Superior temporal gyrus (tissue), 1 donor: ENCODE data around the gene HEXIM1.

Experiments
- DNase-seq: peaks from one replicate; pipeline ENCODE4 v3.0.0-alpha.2; 2016; ENCODE audit errors: extremely low spot score

HEXIM1 gene

DNA sequence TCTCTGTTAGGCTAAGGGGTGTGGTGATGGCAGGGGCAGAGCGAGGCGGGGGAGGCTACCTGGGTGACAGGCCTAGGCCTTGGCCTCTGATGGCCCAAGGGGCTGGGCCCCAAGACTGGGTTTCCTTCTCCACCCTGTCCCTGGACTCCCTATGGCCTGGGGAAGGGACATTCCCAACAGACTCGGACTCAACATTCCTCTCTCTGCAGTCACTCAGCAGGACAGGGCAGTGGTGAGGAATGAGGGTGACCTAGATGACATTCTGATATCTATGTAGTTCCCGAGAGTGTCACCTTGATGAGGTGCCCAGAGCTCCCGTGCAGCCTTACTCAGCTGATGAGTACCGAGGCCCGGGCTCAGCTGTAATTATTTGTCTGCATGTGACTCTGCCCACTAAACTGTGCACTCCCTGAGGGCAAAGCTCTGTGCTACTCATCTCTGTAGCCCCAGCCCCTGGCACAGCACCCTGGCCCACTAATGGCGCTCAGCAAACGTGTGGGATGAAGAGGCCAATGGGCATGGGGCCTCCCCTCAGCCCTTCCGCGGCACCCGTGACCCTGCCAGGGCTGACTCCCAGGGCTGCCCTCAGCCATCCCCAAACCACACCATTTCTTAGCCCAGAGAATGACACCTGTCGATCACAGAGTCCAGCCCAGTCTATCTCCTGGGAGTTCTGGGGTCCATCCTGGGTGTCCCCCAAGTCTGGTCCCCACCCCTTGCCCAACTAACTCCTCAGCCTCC lies 18.2 kb upstream of the HEXIM1 start:
- no peak for DNase-seq

- no peak for DNase-seq
Measured at GRCh38 chr17:45130681-45131615, 17.3 kb upstream of the HEXIM1 start.

GRCh38 chr17:45131616-45132319 lies 16.5 kb upstream of the HEXIM1 start:
- DNase-seq: no peak

GRCh38 chr17:45132320-45132571 lies 16.0 kb upstream of the HEXIM1 start, which contains the start of gene PLCD3:
Gene PLCD3 (minus strand): TSS chr17:45132515. CDS start chr17:45132410, 105 bp downstream.
- DNase-seq: no peak

DNA sequence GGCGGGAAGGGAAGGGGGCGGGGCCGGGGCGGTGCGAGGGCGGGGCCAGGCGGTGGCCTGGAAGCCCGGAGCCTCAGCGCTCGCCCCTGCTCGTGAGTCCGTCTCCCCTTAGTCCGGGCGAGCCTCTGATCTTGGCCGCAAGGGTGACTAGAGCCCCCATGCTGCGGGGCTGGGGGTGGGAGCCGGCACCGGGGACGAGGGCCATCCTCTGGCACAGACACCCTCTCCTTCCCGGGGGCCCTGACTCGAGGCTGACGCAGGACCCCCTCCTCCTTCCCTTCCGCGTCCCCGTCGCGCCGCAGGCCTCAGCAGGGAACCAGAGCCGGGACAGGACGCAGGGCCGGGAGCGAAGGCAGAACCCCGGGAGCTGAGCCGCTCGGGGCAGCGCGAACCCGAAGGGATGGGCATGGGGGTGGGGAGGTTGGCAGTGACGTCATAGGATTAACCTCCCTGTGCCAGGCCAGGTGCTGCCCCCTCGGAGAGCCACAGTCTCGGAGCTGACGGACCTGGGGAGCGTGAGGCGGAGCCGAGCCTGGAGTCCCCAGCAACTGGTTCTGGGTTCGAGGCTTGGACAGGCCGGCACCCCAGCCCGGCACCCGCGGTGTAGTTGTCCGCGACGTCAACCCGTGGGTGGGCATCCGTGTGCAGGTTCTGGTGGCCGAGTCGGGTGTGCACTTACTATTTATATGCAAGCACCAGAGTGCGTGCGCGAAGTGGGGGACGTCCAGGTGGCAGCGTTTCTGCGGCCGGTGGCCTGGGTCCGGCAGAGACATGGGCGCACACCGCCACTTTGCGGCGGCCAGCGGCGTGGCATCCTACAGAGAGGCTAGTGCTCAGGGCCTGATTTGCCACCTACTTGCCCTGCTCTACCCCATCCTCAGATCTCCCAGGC lies 15.5 kb upstream of the HEXIM1 start:
- peak; percentile 59 for DNase-seq

- peak; percentile 97 for DNase-seq
Measured at GRCh38 chr17:45135192-45135977, 12.9 kb upstream of the HEXIM1 start, which contains the start of gene ACBD4. Gene ACBD4 (plus strand): TSS chr17:45135687. CDS start chr17:45136145, 458 bp downstream.

GRCh38 chr17:45135978-45136791 lies 12.1 kb upstream of the HEXIM1 start:
- no peak for DNase-seq

DNA sequence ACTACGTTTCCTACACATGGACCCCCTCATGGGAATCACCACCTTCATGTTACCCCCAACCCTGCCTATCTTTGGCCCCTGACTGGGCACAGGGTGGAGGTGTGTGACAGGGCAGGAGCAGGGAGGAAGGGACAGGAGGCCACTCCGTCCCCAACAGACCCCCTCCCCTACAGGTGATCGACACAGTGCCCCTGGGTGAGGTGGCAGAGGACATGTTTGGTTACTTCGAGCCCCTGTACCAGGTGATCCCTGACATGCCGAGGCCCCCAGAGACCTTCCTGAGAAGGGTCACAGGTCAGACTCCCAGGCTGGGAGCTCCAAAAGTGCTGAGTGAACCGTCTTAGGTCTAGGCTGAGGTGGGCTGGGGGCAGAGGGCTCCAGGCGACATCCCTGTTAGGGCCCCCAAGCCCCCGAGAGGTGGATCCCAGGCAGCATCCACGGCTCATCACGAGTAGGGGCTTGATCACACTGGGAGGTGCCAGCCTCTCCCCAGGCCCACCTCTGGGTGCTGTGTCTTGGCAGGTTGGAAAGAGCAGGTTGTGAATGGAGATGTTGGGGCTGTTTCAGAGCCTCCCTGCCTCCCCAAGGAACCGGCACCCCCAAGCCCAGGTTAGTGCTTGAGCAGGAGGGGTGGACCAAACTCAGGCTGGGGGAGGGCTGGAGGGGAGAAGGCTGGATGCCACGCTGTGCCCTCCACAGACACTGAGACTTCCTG lies 11.3 kb upstream of the HEXIM1 start:
- no peak for DNase-seq

DNA sequence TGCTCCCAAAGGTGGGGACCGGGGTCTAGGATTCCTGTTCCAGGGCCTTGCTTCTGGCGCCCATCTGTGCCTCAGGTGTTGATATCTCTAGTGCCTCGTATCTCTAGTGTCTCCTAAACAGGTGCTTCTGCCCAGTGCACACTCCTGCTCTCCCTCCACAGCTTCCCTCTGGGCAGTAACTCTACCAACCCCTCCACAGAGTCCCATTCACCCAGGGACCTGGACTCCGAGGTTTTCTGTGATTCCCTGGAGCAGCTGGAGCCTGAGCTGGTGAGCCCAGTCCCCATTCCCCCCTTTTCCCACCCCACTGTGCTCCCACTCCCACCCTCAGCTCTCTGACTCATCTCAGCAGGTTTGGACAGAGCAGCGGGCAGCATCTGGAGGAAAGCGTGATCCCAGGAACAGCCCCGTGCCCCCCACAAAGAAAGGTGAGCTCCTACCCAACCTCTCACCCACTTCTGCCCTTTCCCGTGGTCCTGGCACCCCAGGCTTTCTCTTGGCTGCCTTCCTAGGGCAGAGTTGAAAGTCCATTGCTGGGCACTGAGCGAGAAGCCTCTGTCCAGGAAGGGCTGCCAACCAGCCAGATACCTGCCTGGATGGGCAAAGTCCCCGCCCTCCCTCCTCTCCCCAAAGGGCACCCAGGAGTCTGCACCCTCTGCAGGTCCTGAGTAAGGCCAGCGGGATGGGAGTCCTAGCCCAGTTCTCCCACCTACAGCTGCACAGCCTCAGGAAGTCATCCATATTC lies 10.5 kb upstream of the HEXIM1 start:
- no peak for DNase-seq

GRCh38 chr17:45138911-45139532 lies 9.3 kb upstream of the HEXIM1 start:
- no peak for DNase-seq

- DNase-seq: no peak
Measured at GRCh38 chr17:45139533-45139920, 8.7 kb upstream of the HEXIM1 start.

DNA sequence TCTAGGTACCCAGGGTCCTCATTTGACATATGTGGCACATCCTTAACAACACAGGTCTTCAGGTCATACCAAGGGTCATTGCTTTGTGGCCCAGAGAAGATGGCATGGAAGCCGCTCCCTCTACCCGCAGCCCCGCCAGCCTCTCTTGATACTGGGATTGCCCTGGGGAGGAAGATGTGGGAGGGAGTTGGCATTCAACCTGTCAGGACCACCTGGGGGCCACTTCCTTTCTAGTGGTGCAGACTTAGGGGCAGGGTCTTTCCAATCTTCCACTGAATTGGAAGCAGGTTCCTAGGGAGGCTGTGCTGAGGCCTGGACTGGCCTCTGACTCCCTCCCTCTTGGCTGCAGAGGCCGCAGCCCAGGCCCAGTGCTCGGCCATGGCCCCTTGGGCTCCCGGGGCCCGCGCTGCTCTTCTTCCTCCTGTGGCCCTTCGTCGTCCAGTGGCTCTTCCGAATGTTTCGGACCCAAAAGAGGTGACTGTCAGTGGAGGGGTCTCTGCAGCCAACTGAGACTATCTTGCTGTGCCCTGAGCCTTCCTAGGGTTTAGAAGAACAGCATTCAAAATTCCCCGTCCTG lies 5.1 kb upstream of the HEXIM1 start:
- DNase-seq: no peak

DNA sequence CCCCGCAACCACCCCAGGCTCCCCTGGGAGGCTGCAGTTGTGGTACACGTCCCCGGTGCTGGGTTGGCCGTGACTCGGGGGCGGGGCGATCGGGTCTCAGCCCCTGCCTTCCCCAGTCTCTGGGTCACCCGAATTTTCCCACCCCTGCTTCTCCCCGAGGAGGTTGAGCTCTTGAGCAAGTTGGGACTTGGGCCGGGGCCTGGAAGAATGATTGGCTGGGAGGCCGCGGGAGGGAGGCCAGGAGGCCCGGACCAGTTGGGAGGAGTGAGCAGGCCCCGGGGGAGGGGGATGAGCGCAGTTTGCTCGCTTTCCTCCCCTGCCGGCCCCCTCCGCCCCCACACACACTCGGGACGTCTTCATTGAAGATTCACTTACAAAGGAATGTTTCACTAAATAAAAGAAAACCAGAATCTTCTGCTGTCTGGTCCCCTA lies 4.5 kb upstream of the HEXIM1 start:
- DNase-seq: no peak

DNA sequence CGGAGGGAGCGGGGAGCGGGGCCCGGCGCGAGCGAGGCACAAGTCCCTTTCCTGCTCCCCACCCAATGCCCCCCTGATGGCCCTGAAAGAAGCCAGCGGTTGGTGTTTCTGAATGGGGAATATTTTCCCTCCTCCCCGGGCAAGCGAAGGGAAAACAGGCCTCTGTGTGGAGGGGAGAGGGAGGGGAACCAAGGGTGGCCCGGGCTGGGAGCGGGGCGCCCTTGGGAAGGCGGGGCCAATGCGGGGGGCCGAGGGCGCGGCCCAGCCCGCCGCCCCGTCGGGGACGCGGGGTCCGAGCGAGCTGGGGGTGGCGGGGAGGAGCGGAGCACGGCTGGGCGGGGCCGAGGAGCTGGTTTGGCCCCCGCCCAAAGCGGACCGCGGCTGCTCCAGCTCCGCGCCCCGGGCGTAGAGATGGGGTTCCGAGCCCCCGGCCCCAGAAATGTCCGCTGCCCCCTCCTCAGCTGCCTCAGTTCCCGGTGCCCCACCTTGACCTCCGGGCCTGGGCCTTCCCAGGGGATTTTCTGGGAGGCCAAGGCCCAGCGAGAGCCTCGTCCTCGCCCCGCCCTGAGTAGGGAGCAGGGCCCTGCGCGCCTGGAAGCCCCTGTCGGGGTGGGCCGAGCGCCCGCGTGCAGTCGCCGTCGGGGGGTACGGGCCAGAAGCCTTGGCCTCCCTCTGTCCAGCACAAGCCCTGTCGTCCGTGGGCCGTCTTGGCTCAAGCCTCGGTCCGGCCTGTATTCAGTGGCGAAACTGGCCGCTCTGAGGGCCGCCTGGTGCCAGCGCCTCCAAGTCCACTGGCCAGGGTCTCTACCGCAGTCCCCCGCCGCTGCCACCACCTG lies 3.9 kb upstream of the HEXIM1 start:
- DNase-seq: no peak

DNA sequence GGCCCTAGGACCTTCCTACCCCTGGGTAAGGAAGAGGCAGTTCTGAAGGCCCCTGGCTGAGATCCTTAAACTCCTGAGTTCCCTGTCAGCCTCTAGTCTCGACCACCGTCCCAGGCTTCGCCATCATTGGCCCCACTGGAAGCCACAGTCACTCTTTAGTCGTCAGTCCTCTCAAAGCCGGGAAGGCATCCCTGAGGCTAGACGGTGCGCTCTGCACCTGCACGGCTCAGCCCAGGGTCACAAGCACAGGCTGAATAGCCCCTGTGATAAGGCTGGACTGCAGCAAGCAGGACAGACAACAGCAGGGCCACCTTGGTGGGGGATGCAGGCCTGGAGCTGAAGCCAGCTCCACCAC lies 3.3 kb upstream of the HEXIM1 start:
- DNase-seq: no peak

DNA sequence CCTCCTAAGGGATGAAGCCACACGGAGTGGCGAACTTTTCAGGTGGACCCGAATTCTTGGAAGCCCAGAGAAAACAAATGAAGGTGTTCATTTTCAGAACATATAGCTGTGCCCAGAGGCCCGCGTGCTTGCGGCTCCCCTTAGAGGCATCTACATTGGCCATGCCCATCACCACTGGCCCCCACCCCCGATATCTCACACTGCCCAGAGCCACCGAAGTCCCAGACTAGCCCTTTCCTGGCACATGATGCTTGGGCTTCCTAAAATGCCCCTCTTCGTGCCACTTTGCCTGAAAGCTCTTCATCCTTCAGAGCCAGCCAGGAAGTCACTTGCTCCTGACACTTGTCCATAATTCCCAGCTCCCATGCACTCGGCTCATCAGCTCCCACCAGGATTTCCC lies 2.1 kb upstream of the HEXIM1 start:
- no peak for DNase-seq

GRCh38 chr17:45146592-45146889 lies 1.7 kb upstream of the HEXIM1 start:
- DNase-seq: no peak
